NCI-H2107 treated with DMSO at 0.1 percent for 48 hours (cell line): ENCODE data around the gene ATP7A.
A peak's percentile ranks its signal among the peaks of the same experiment; 100 is the strongest.
"Not testable (repeated sequence)": the region's sequence is repeated elsewhere in the genome, so short reads cannot be mapped to it uniquely, and the experiment has no call there.

Experiments used
- DNase-seq: peaks from one replicate; lab custom pipeline; 2025; ENCODE audit not compliant: unreplicated experiment; lab: John Stamatoyannopoulos, UW

ATP7A gene

DNA sequence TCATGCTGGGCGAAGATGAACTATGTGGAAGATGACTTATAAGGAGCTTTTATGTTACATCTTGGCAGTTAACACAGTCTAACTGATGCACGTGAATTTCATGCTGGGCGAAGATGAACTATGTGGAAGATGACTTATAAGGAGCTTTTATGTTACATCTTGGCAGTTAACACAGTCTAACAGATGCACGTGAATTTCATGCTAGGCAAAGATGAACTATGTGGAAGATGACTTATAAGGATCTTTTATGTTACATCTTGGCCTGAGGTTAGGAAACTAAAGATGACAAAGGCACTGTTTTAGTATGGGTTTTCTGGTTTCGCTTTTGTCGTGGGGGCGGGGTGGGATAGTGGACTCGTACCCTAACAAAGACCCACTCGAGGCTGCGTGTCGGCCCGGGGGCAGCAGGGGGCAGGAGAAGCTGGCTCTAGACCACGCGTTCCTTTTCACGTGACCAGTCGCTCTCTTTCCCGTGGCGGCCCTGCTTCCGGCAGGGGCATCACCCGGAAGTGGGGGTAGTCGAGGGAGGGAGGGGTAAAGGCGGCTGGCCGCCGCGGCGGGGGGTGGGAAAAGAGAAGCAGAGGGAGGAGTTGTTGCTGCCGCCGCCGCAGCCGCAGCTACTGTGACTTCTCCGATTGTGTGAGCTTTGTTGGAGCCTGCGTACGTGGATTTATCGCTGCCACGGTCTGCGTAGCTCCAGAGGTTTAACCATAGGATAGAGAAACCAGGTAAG is at the start of gene ATP7A:
Gene ATP7A, plus strand, starts transcription at position 586 of the 733 bp plus-strand sequence. CDS start 60,949 bp downstream, outside the sequence.
- DNase-seq: peak; percentile 89

DNA sequence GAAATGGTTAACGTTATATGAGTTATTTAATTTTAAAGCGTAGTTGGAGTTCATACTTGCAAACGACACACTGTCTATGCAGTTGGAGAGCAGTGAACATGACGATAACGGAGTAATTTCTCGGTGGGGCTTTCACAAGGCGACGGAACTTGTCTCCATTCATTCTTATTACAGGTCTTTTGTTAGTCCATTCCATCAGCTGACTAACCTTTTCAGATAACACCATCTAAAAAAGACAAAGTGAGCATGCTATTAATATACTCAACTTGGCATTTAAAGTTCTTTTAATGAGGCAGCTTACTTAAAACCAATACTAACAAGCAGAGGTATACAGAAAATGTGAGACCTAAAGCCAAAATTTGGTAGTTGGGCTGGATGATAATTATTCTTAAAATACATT is 35.1 kb upstream of the ATP7A start:
- no peak for DNase-seq

DNA sequence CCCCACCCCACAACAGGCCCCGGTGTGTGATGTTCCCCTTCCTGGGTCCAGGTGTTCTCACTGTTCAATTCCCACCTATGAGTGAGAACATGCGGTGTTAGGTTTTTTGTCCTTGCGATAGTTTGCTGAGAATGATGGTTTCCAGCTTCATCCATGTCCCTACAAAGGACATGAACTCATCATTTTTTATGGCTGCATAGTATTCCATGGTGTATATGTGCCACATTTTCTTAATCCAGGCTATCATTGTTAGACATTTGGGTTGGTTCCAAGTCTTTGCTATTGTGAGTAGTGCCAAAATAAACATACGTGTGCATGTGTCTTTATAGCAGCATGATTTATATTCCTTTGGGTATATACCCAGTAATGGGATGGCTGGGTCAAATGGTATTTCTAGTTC is 29.1 kb upstream of the ATP7A start:
- DNase-seq: not testable (repeated sequence)

DNA sequence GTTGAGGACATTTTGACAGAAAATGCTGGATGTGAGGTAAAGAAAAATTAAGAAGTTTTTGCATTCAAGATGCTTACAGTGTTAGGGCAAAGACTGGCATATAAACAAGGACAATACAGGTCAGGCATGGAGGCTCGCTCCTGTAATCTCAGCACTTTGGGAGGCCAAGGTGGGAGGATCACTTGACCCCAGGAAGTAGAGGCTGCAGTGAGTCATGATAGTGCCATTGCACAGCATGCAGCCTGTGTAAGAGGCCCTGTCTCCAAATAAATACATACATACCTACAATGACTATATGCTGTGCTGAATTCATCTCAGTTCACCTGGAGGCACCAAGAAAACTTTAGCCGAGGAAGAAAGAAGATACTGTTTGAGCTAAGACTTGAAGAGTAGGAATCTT is 17.6 kb upstream of the ATP7A start:
- no peak for DNase-seq

DNA sequence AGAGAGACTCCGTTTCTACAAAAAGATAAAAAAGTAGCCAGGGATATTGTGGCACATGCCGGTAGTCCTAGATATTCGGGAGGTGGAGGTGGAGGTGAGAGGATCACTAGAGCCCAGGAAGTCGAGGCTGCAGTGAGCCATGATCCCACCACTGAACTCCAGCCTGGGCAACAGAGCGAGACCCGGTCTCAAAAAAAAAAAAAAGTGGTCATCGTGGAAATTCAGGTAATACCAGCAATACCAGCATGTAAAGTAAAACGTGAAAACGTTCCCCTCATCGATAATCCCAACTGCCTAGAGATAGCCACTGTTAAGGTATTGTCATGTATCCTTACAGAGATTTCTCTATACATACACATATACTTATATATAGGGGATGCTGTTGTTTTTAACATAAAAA is 16.8 kb upstream of the ATP7A start:
- DNase-seq: no peak

DNA sequence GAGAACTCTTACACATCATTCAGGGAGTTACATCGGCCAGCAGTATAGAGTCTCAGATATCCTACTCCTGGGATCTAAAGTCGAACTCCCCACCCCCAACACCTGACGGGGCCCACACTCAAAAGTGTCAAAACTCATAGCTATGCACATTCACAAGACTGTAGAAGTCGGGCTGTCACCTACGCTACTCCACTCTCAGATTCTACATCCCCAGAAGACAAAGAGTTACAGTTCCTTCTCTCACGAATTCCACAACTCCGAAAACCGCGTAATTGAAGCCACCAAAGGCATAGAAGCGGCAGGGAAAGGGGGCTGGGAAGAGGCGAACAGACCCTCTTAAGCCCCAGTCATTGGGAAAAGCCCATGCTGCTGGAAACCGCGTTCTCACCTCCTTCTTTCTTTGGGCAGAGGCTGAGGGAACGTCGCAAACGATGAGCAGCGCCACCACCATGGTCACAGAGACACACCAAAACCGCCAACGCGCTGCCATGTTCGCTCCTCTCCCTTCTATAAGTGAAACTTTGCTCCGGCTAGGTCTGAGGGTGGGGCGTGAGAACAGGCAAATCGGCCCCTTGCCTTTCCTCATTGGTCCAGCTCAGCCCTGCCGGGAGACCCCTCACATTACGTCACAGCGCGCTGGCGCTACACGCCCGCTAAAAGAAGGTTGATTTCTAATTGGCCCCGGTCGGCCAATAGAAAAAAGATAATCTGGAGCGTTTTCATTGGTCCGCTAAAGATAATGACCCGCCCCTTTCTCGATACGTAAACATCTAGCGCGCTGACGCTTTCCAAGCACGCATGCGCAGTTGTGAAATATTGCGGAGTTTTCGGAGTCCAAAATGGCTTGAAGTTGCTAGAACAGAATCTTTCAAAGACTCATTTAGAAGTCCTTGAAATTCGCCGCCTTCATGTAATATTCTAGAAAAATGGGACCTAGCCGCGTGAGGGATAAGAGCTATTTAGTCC is 15.3 kb upstream of the ATP7A start, which contains the start of gene MAGT1:
Gene MAGT1, minus strand, starts transcription at position 515 of the 966 bp plus-strand sequence. Its CDS starts 25 bp downstream, at position 490.
- peak; percentile 98 for DNase-seq

DNA sequence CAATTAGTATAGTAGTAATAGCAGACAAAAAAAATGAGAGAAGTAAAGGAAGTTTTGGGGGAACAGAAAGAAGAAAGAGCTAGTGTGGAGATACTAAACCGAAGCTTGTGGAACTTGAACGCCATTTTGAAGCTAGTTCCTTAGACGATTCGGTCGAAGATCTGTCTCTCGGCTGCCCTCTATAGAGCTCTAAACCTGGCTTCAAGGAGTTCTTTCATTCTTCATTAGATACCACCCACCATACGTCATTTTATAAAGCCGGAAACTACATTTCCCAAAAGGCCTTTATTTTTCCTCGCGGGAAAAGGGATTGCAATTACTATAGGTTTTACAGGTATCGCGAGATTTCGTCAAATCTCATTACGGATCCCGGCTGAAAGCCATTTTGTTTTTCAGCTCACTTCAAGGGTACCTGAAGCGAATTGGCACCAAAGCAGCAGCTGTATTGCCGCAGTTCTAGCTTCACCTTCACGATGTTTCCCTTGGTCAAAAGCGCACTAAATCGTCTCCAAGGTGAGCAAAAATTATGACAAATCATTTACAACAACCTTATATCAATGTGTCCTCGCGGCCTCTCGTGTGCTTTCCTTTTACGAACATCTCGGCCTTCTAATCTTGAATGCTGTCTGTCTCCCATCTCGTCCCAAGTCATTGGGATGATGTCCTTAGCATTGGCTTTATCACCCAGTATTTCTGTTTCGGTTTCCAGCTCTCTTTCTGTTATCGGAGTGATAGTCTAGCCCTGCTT is 11.2 kb upstream of the ATP7A start, which contains the start of gene COX7B:
Gene COX7B, plus strand, starts transcription at position 388 of the 748 bp plus-strand sequence. Its CDS starts 86 bp downstream, at position 474.
- peak; percentile 99 for DNase-seq

DNA sequence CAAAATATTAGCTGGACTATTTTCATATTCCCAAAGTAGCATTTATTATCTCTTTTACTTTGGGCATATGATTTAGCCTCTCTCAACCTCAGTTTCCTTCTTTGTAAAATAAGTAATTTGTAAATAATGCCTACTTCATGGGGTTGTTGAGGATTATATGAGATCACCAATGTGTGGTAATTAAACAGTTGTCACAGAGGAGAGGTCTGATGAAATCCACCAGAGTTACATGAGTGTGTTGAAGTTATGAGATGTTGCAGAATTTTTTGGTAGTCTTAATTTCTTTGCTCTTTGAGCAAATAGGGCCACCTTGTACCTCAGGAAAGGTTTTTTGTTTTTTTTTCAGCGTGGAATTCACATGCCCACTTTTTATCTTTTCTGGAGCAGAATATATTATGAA is 9.8 kb upstream of the ATP7A start:
- no peak for DNase-seq

DNA sequence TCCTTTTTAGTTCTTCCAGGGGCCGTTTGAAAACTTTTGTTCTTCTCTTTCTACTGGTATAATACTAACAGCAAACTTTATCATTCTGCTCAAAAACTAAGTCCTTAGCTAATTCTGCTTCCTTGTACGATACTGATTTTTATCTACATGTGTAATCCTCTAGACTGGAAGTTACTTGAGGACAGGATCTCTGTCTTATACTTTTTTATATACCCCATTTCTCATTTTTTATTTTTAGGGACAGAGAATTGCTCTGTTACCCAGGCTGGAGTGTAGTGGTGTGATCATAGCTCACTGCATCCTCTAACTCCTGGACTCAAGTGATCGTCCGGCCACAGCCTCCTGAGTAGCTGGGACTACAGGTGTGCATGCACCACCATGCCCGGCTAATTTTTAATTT is 9.0 kb upstream of the ATP7A start:
- no peak for DNase-seq

DNA sequence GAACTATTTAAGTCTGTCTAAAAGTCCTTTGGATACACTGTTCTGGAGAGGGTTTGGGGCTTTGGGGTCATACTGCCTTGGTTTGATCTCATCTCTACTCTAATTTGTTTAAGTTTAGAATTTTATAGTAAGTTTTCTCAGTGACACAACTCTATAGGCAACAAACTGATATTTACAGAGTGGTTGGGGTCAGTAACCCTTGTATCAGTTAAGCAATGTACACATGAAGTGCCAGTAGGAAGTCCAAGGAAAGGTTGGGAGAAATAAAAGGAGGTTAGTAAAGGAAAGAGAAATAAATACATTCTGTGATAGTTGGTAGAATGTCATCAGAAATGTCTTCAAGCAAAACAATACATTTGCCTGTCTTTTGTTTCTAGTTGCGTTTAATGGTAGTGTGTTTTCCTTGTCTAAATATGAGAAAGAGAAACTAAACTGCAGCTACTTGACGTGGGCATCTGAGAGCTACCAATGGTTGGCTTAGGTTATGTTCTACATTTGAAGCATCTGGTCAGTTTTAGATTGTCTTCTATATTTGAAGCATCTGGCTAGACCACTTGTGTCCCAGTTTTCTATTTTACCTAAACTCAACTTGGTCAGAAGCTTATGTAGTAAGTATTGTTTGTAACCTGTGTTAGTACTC is 6.9 kb downstream of the ATP7A start:
- DNase-seq: no peak

DNA sequence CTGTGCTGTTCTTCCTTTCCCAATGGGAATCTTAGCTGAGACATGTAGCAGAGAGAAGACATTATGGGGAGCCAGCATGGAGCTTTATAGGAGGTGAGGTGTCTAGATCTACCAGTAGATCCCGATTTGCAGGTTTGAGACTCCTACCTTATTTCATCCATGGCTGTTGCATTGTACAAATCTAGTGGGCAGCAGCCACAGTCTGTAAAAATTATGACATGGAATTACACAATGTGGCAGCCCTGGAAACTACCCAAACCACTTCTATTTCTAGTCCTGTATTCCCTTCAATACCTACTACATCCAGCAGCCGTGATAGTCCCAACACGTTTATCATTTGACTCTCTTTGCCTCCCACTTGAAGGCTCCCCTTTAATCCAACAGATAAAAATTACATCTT is 8.1 kb downstream of the ATP7A start:
- DNase-seq: no peak

DNA sequence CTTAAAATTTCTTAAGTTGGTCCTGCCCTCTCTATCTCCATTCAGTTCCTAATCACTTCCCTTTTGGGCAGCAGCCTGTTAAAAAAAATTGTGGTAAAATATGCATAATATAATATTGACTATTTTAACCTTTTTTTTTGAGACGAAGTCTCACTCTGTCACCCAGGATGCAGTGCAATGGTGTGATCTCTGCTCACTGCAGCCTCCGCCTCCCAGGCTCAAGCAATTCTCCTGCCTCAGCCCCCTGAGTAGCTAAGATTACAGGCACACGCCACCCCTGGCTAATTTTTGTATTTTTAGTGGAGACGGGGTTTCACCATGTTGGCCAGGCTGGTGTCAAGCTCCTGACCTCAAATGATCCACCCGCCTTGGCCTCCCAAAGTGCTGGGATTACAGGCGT is 8.9 kb downstream of the ATP7A start:
- not testable (repeated sequence) for DNase-seq

DNA sequence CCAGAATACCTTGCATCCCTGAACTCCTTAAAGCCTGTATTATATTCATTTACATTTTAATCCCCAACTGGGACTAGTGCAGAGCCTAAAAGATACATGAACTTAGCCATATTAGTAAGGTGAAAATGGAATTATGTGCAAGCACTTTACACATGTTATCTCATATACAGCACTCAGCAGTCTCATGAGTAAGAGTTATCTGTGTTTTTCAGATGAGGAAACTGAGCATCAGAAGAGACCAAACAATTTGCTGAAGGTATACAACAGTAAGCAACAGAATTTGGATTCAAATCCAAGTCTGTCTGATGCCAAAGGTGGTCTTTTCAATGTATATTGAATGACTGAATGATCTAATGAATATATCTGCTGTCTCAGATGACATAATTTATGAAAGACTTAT is 12.3 kb downstream of the ATP7A start:
- DNase-seq: no peak

DNA sequence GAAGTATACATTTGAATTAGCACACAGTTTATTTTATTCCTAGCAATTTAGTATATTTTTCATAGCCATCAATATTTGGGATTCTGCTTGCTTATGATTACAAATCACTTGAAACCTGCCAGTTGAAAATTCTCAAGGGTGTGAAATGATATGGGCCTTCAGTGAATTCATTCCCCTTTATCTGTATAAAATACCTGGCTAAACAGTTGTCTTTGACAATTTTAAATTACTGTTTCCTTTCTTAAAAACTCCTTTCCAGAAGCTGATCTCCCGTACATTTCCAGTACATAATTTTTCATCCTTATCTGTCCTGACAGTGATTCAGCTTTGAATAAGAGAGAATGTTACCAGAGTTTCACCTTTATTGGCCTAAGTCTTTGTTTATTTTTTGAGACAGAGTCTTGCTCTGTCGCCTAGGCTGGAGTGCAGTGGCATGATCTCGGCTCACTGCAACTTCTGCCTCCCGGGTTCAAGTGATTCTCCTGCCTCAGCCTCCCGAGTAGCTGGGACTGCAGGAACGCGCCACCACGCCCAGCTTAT is 13.9 kb downstream of the ATP7A start:
- DNase-seq: no peak

DNA sequence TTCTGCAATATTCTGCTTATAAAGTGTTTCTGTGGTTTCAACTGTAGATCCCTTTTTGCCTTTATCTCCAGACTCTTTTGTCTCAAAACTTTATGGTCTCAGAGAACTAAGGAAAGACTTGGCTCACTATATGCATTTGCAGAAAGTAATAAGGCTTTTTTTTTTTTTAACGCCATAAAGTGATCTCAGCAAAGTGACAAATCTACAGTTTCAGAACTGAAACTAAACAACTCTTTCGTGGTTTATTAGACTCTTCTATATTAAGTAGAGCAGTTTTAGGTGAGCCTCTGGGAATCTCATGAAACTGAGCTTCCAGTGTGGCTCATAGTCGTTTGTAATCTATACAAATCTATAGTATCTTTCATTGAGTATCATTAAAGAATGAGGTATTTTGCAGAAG is 15.3 kb downstream of the ATP7A start:
- no peak for DNase-seq

DNA sequence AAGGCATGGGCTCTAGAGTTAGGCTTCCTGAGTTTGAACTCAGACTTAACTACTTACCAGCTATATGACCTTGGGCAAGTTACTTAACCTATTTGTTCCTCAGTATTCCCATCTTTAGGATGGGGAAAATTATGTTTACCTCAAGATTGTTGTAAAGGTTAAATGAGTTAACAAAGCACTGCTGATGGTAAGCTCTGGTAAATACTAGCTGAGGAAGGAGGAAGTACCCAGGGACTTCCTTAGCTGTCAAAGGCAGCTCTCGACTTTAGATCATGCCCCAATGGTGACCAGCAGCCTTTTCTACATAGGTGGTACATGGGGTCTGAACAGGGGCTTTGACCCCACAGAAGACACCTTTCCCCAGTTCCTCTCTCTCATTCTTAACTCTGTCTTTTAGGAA is 20.1 kb downstream of the ATP7A start:
- no peak for DNase-seq

DNA sequence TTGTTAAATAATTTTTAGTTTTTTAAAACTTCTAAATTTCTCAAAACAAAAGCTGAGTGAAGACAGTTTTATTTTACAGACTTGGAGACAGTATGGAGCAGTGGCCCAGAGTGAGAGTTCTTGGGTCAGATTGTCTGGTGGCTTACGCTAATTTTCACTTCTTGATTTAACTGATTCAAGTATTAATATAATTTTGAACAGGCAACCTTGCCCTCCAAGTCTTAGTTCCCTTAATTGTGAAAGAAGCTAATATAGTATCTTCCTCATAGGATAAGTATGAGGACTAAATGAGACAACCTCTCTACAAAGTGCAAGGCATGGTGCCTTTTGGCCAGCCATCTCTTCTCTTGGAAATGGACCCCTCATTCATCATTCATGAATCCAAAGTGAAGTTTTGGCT is 25.4 kb downstream of the ATP7A start:
- DNase-seq: no peak

DNA sequence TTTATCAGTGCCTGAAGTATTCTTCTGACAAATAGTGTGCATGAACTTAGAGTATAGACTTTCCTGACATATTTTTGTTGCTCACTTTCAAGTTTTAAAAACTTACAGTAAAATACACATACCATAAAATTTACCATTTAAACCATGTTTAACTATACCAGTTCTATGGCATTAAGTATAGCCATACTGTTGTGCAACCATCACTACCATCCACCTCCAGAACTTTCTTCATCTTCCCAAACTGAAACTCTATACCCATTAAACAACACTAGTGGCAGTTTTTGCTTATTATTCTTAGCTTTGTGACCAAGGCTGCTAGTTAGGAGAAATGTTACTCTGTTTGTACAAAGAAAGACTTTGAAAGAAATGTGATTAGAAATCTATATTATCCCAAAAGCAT is 25.8 kb downstream of the ATP7A start:
- DNase-seq: no peak

DNA sequence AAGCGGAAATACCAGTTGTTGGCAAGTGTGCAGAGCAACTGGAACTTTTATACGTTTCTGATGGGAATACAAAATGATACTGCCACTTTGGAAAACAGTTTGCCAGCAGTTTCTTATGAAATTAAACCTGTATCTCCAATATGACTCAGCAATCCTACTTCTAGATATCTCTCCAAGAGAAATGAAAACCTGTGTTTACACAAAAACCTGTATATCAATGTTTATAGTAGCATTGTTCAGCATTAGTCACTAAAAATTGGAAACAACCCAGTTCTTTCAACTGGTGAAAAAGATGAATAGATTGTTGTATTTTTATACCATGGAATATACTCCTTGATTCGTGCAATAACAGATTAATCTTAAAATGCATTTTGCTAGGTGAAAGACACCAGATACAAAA is 26.8 kb downstream of the ATP7A start:
- no peak for DNase-seq

DNA sequence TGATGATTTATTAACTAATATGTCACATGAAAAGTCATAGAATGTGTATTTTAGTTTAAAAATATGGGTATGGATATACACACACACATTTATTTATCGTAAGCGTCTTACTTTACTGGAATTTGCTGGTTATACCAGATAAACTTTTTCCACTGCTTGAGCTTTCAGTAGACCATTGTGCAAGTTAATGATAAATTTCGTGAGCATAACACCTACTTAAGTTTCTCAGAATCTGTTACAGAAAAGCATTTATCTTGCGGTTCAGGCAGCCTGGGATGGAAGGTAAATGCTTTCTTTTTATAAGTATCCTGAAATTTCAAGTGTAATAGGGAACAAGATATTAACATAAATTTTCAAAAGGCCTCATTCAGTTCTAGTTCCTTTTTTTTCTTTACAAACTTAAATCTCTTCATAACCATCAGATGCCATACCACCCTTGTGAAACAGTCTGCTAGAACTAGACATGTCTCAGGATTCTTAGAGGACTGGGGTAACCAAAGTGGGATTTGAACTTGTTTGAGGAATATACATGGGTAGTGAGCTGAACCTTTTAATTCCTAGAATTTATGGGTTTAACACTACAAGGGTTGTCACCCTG is 27.7 kb downstream of the ATP7A start:
- DNase-seq: no peak
